Measurements from ENCODE around the gene CTDSPL.
"Not testable (repeated sequence)": the region's sequence is repeated elsewhere in the genome, so short reads cannot be mapped to it uniquely, and the experiment has no call there.

The CTDSPL gene

GRCh38 chr3:37954881-37955280, 93.2 kb downstream of the CTDSPL start:
- H3K4me3 ChIP-seq = no peak overlapping the region
- H3K27ac ChIP-seq = no peak overlapping the region

- Histone ChIP-seq H3K27ac (peak overlapping the region in 13 of 21 experiments; percentile 12 to 69 (median 46)), H3K4me3 (no peak overlapping the region)
Measured at GRCh38 chr3:37955918-37956707, 94.4 kb downstream of the CTDSPL start.

- Histone ChIP-seq H3K27ac (peak overlapping the region in 13 of 21 experiments; percentile 12 to 69 (median 46)), H3K4me3 (no peak overlapping the region)
Measured at GRCh38 chr3:37956723-37957538, 95.3 kb downstream of the CTDSPL start.

GRCh38 chr3:37957539-37957936, 95.9 kb downstream of the CTDSPL start:
- peak overlapping the region in 12 of 21 experiments; percentile 12 to 69 (median 46) for H3K27ac ChIP-seq
- H3K4me3 ChIP-seq = no peak overlapping the region

- Histone ChIP-seq H3K4me3 (no peak overlapping the region), H3K27ac (peak overlapping the region in 9 of 21 experiments; percentile 3 to 53 (median 14))
Measured at GRCh38 chr3:37961622-37962431, 100.1 kb downstream of the CTDSPL start.

- peak overlapping the region in 4 of 21 experiments; percentile 7 to 44 (median 16) for H3K27ac ChIP-seq
Measured at GRCh38 chr3:37963016-37963415, 101.3 kb downstream of the CTDSPL start.

GRCh38 chr3:37963635-37964034, 102.0 kb downstream of the CTDSPL start:
- H3K27ac ChIP-seq = peak overlapping the region in 2 of 21 experiments; percentile 7 to 22
- no peak overlapping the region for H3K4me3 ChIP-seq

More at GRCh38 chr3:37963016-37963415, 101.3 kb downstream of the CTDSPL start:
- no peak overlapping the region for H3K4me3 ChIP-seq

GRCh38 chr3:37964146-37964545, 102.5 kb downstream of the CTDSPL start:
- Histone ChIP-seq H3K4me3 (no peak overlapping the region), H3K27ac (no peak overlapping the region)

- no peak overlapping the region for H3K27ac ChIP-seq
- H3K4me3 ChIP-seq = no peak overlapping the region
Measured at GRCh38 chr3:37964716-37965115, 103.0 kb downstream of the CTDSPL start.

- Histone ChIP-seq H3K27ac (no peak overlapping the region), H3K4me3 (no peak overlapping the region)
Measured at GRCh38 chr3:37967260-37967881, 105.7 kb downstream of the CTDSPL start.

- Histone ChIP-seq H3K4me3 (no peak overlapping the region), H3K27ac (peak overlapping the region in 2 of 21 experiments; percentile 18 to 21)
Measured at GRCh38 chr3:37968199-37968598, 106.5 kb downstream of the CTDSPL start.

GRCh38 chr3:37968813-37969595, 107.3 kb downstream of the CTDSPL start:
- peak overlapping the region in 2 of 21 experiments; percentile 18 to 21 for H3K27ac ChIP-seq

GRCh38 chr3:37969596-37970100, 108.0 kb downstream of the CTDSPL start:
- Histone ChIP-seq H3K4me3 (no peak overlapping the region), H3K27ac (peak overlapping the region in 1 of 21 experiments; percentile 21)

More at GRCh38 chr3:37968813-37969595, 107.3 kb downstream of the CTDSPL start:
- no peak overlapping the region for H3K4me3 ChIP-seq

- no peak overlapping the region for H3K4me3 ChIP-seq
- H3K27ac ChIP-seq = no peak overlapping the region
Measured at GRCh38 chr3:37970802-37971201, 109.1 kb downstream of the CTDSPL start.

GRCh38 chr3:37971467-37971866, 109.8 kb downstream of the CTDSPL start:
- Histone ChIP-seq H3K27ac (no peak overlapping the region), H3K4me3 (no peak overlapping the region)

- H3K4me3 ChIP-seq, H3K27ac ChIP-seq: not testable (repeated sequence)
Measured at GRCh38 chr3:37972056-37972455, 110.4 kb downstream of the CTDSPL start.

GRCh38 chr3:37973246-37974054, 111.8 kb downstream of the CTDSPL start:
- no peak overlapping the region for H3K27ac ChIP-seq
- no peak overlapping the region for H3K4me3 ChIP-seq

Measured in skin epidermis (tissue), 12 donors.